Measurements from ENCODE around the gene SNAPC4. TPM values are rescaled to one million over a fixed set of nuclear protein-coding genes. Genes with fewer than 3 reads are reported as not detected.
A peak's percentile ranks its signal among the peaks of the same experiment; 100 is the strongest.

SNAPC4 gene
- total and polyA plus RNA-seq, 9 of the 15 experiments (the other 6 are each of a cell fraction or from before 2014, with no cell fraction given), result 0.21 to 21.8 (median 8.8) TPM

DNA sequence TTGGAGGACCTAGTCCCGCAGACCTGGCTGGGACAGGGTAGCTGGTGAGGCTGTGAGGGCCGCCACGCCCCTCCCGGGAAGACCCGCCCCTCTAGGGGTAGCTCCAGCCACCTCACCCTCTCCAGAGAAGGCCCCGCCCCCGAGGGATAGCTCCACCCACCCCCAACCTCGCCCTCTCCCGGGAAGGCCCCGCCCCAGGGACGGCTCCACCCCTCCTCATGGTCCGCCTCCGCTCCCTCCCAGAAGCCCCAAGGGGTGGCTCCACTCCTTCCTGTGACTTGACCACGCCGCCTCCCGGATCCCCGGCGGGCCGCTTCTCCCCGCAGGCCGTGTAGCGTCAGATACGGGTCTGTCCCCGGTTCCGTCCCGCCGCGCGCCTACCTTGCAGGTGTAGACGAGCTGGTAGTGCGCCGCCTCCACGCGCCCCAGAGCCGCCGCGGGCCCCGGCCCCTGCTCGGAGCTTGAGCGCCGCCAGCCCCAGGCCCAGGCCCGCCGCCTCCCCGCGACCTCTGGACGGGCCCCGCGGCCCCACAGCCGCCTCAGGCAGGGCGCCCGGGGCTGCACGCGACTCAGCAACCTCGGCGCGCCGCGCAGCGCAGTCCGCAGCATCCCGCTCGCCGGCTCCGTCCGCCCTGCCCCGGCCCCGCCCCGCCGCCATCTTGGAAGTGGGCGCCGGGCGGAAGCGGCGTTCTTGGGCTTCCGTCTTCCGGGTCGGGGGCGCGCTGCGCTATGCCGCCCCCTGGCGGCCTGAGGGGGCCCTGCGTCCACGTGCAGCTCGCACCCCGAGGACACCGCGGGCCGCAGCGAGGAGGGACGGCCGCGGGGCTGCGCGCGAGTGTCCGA lies 36.6 kb downstream of the SNAPC4 start, which contains the start of gene DNLZ (continued):
- TF ChIP-seq MYC (IDR thresholded peaks at IDR 0.05; ENCODE audit: low read depth, low read length), result peak; percentile 97
- TF ChIP-seq MYC (CRISPR knock-in tag; IDR thresholded peaks at IDR 0.05; ENCODE audit: borderline replicate concordance, low read depth), result no peak
- peak; percentile 72 for TF ChIP-seq RBBP5 (IDR thresholded peaks at IDR 0.05; ENCODE audit: borderline replicate concordance, insufficient read depth, low read length, poor library complexity, severe bottlenecking)
- peak; percentile 95 for TF ChIP-seq PCBP1 (IDR thresholded peaks at IDR 0.05; ENCODE audit: low read depth, low read length, poor library complexity, severe bottlenecking)
- TF ChIP-seq, protein P1, sequence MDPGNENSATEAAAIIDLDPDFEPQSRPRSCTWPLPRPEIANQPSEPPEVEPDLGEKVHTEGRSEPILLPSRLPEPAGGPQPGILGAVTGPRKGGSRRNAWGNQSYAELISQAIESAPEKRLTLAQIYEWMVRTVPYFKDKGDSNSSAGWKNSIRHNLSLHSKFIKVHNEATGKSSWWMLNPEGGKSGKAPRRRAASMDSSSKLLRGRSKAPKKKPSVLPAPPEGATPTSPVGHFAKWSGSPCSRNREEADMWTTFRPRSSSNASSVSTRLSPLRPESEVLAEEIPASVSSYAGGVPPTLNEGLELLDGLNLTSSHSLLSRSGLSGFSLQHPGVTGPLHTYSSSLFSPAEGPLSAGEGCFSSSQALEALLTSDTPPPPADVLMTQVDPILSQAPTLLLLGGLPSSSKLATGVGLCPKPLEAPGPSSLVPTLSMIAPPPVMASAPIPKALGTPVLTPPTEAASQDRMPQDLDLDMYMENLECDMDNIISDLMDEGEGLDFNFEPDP (CRISPR knock-in tag; IDR thresholded peaks at IDR 0.05), result no peak
- TF ChIP-seq MTA3 (IDR thresholded peaks at IDR 0.05; ENCODE audit: borderline replicate concordance), result no peak
- TF ChIP-seq, protein P2, sequence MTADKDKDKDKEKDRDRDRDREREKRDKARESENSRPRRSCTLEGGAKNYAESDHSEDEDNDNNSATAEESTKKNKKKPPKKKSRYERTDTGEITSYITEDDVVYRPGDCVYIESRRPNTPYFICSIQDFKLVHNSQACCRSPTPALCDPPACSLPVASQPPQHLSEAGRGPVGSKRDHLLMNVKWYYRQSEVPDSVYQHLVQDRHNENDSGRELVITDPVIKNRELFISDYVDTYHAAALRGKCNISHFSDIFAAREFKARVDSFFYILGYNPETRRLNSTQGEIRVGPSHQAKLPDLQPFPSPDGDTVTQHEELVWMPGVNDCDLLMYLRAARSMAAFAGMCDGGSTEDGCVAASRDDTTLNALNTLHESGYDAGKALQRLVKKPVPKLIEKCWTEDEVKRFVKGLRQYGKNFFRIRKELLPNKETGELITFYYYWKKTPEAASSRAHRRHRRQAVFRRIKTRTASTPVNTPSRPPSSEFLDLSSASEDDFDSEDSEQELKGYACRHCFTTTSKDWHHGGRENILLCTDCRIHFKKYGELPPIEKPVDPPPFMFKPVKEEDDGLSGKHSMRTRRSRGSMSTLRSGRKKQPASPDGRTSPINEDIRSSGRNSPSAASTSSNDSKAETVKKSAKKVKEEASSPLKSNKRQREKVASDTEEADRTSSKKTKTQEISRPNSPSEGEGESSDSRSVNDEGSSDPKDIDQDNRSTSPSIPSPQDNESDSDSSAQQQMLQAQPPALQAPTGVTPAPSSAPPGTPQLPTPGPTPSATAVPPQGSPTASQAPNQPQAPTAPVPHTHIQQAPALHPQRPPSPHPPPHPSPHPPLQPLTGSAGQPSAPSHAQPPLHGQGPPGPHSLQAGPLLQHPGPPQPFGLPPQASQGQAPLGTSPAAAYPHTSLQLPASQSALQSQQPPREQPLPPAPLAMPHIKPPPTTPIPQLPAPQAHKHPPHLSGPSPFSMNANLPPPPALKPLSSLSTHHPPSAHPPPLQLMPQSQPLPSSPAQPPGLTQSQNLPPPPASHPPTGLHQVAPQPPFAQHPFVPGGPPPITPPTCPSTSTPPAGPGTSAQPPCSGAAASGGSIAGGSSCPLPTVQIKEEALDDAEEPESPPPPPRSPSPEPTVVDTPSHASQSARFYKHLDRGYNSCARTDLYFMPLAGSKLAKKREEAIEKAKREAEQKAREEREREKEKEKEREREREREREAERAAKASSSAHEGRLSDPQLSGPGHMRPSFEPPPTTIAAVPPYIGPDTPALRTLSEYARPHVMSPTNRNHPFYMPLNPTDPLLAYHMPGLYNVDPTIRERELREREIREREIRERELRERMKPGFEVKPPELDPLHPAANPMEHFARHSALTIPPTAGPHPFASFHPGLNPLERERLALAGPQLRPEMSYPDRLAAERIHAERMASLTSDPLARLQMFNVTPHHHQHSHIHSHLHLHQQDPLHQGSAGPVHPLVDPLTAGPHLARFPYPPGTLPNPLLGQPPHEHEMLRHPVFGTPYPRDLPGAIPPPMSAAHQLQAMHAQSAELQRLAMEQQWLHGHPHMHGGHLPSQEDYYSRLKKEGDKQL (CRISPR knock-in tag; IDR thresholded peaks at IDR 0.05; ENCODE audit: borderline replicate concordance), result 0 out of 2 replicates have a peak, but pooled peaks have one; percentile 28
- peak; percentile 50; the same call in 1 of the 2 replicates for TF ChIP-seq SMC3 (conservative IDR thresholded peaks at IDR 0.05; ENCODE audit: insufficient read depth, low read depth, low read length)
- TF ChIP-seq JUND (IDR thresholded peaks at IDR 0.05; ENCODE audit: borderline replicate concordance, low read depth, low read length), result peak; percentile 48; the same call in 1 of the 2 replicates
- TF ChIP-seq JUND (tag; IDR thresholded peaks at IDR 0.05; ENCODE audit: borderline replicate concordance, low read depth, low read length), result no peak; the same call in 2 of the 3 replicates
- TF ChIP-seq, protein P3, sequence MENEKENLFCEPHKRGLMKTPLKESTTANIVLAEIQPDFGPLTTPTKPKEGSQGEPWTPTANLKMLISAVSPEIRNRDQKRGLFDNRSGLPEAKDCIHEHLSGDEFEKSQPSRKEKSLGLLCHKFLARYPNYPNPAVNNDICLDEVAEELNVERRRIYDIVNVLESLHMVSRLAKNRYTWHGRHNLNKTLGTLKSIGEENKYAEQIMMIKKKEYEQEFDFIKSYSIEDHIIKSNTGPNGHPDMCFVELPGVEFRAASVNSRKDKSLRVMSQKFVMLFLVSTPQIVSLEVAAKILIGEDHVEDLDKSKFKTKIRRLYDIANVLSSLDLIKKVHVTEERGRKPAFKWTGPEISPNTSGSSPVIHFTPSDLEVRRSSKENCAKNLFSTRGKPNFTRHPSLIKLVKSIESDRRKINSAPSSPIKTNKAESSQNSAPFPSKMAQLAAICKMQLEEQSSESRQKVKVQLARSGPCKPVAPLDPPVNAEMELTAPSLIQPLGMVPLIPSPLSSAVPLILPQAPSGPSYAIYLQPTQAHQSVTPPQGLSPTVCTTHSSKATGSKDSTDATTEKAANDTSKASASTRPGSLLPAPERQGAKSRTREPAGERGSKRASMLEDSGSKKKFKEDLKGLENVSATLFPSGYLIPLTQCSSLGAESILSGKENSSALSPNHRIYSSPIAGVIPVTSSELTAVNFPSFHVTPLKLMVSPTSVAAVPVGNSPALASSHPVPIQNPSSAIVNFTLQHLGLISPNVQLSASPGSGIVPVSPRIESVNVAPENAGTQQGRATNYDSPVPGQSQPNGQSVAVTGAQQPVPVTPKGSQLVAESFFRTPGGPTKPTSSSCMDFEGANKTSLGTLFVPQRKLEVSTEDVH (IDR thresholded peaks at IDR 0.05; ENCODE audit: low read depth, partially characterized antibody), result peak; percentile 98
- TF ChIP-seq, protein P4, sequence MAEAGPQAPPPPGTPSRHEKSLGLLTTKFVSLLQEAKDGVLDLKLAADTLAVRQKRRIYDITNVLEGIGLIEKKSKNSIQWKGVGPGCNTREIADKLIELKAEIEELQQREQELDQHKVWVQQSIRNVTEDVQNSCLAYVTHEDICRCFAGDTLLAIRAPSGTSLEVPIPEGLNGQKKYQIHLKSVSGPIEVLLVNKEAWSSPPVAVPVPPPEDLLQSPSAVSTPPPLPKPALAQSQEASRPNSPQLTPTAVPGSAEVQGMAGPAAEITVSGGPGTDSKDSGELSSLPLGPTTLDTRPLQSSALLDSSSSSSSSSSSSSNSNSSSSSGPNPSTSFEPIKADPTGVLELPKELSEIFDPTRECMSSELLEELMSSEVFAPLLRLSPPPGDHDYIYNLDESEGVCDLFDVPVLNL (CRISPR knock-in tag; IDR thresholded peaks at IDR 0.05; ENCODE audit: low read depth), result peak; percentile 65; the same call in 1 of the 2 replicates
- TF ChIP-seq ZZZ3 (IDR thresholded peaks at IDR 0.05), result no peak
